Fibroblast of pulmonary artery (primary cell): ENCODE measurements around the gene HENMT1.

ENCODE experiments used
- DNase-seq: peaks from one replicate; pipeline ENCODE4 v3.0.0-alpha.2; 2010; ENCODE audit warnings: low read depth
- H3K4me3 ChIP-seq: replicated peaks from 2 replicates; pipeline ENCODE4 v1.5.1; 2011; ENCODE audit warnings: low read depth, mild to moderate bottlenecking, control low read depth, low read length, moderate library complexity
- TF ChIP-seq, protein P1 (sequence below): IDR thresholded peaks from 2 replicates; pipeline ENCODE4 v1.5.1; 2011; ENCODE audit warnings: mild to moderate bottlenecking, control low read depth, low read length, inconsistent platforms; ENCODE audit errors: missing control alignments

The HENMT1 gene

DNA sequence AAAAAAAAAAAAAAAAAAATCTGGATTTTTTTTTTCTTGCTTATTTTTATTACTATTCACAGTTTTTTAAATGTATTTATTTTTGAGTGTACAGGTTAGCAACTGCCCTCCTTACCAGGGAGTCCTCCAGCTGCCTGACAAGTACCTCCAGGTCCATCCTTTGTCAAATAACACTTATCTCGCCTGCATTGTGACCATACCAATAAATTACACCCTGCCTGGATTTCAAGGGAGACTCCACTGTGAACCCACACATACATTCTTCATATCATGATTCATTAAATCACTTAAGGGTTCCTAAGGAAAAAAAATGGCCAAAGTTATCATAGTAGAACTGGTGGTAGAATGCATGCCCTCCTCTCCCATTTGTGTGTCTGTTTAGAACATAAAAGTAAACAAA lies 62.6 kb downstream of the HENMT1 start:
- no peak overlapping the region for H3K4me3 ChIP-seq
- TF ChIP-seq, protein P1, sequence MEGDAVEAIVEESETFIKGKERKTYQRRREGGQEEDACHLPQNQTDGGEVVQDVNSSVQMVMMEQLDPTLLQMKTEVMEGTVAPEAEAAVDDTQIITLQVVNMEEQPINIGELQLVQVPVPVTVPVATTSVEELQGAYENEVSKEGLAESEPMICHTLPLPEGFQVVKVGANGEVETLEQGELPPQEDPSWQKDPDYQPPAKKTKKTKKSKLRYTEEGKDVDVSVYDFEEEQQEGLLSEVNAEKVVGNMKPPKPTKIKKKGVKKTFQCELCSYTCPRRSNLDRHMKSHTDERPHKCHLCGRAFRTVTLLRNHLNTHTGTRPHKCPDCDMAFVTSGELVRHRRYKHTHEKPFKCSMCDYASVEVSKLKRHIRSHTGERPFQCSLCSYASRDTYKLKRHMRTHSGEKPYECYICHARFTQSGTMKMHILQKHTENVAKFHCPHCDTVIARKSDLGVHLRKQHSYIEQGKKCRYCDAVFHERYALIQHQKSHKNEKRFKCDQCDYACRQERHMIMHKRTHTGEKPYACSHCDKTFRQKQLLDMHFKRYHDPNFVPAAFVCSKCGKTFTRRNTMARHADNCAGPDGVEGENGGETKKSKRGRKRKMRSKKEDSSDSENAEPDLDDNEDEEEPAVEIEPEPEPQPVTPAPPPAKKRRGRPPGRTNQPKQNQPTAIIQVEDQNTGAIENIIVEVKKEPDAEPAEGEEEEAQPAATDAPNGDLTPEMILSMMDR, result no peak
- no peak for DNase-seq
